HEK293T (cell line): ENCODE measurements around the gene CRYBB1.
"Not testable (repeated sequence)": the region's sequence is repeated elsewhere in the genome, so short reads cannot be mapped to it uniquely, and the experiment has no call there.

Source experiments
- CTCF ChIA-PET: fragments of 350-600 bp; formaldehyde crosslinking; extraction: SDS; loops from one replicate; lab custom pipeline; 2021; ENCODE audit warnings: antibody characterized with exemption, inconsistent platforms; lab: Yijun Ruan, JAX
- POLR2A ChIA-PET: fragments of 350-600 bp; formaldehyde crosslinking; extraction: SDS; loops from one replicate; lab custom pipeline; 2020; ENCODE audit warnings: antibody characterized with exemption, inconsistent platforms; lab: Yijun Ruan, JAX
- DNase-seq: peaks from one replicate; pipeline ENCODE4 v3.0.0; 2012; ENCODE audit warnings: mixed read lengths; ENCODE audit errors: extremely low spot score
- ARNT ChIP-seq: fragments of 450-650 bp; IDR thresholded peaks from 2 replicates; pipeline ENCODE4 v1.6.1; 2017; ENCODE audit warnings: mild to moderate bottlenecking
- BHLHE40 ChIP-seq: fragments of 450-650 bp; IDR thresholded peaks from 2 replicates; pipeline ENCODE4 v1.6.1; 2016; ENCODE audit warnings: mild to moderate bottlenecking, moderate library complexity, borderline replicate concordance
- CTBP1 ChIP-seq: fragments of 450-650 bp; IDR thresholded peaks from 2 replicates; pipeline ENCODE4 v1.6.1; 2016; ENCODE audit warnings: borderline replicate concordance
- ELF4 ChIP-seq: fragments of 450-650 bp; IDR thresholded peaks from 2 replicates; pipeline ENCODE4 v1.6.1; 2017; ENCODE audit warnings: antibody characterized with exemption
- FOXA1 ChIP-seq: fragments of 450-650 bp; IDR thresholded peaks from 2 replicates; pipeline ENCODE4 v1.6.1; 2016; ENCODE audit warnings: mild to moderate bottlenecking
- FOXK2 ChIP-seq: fragments of 450-650 bp; IDR thresholded peaks from 2 replicates; pipeline ENCODE4 v1.6.1; 2016; ENCODE audit warnings: mild to moderate bottlenecking
- FOXM1 ChIP-seq: fragments of 450-650 bp; IDR thresholded peaks from 2 replicates; pipeline ENCODE4 v1.6.1; 2017; ENCODE audit warnings: mild to moderate bottlenecking, borderline replicate concordance
- HDGF ChIP-seq: fragments of 450-650 bp; IDR thresholded peaks from 2 replicates; pipeline ENCODE4 v1.6.1; 2017; ENCODE audit warnings: antibody characterized with exemption, borderline replicate concordance
- L3MBTL2 ChIP-seq: fragments of 450-650 bp; conservative IDR thresholded peaks from 2 replicates; pipeline ENCODE4 v1.6.1; 2016; ENCODE audit warnings: mild to moderate bottlenecking
- LEF1 ChIP-seq: fragments of 450-650 bp; IDR thresholded peaks from 2 replicates; pipeline ENCODE4 v1.6.1; 2017; ENCODE audit warnings: mild to moderate bottlenecking, borderline replicate concordance
- NFRKB ChIP-seq: fragments of 450-650 bp; IDR thresholded peaks from 2 replicates; pipeline ENCODE4 v1.6.1; 2016; ENCODE audit warnings: mild to moderate bottlenecking, moderate library complexity
- PKNOX1 ChIP-seq: fragments of 450-650 bp; IDR thresholded peaks from 2 replicates; pipeline ENCODE4 v1.6.1; 2016
- SP1 ChIP-seq: fragments of 450-650 bp; IDR thresholded peaks from 2 replicates; pipeline ENCODE4 v1.6.1; 2017
- SUZ12 ChIP-seq: fragments of 450-650 bp; IDR thresholded peaks from 2 replicates; pipeline ENCODE4 v1.6.1; 2016; ENCODE audit warnings: mild to moderate bottlenecking
- TARDBP ChIP-seq: fragments of 450-650 bp; IDR thresholded peaks from 2 replicates; pipeline ENCODE4 v1.6.1; 2016
- ZNF384 ChIP-seq: fragments of 450-650 bp; IDR thresholded peaks from 2 replicates; pipeline ENCODE4 v1.6.1; 2016

The CRYBB1 gene

GRCh38 chr22:26614322-26614721 is 3.5 kb downstream of the CRYBB1 start:
- ChIA-PET CTCF (no interaction called here), POLR2A (no interaction called here)
- TF ChIP-seq CTBP1 (no peak), NFRKB (no peak), SUZ12 (no peak), FOXM1 (no peak), BHLHE40 (no peak), PKNOX1 (no peak), LEF1 (no peak), SP1 (no peak), HDGF (no peak)

GRCh38 chr22:26613753-26614152 is 4.1 kb downstream of the CRYBB1 start:
- POLR2A ChIA-PET, DNase-seq, CTCF ChIA-PET: not testable (repeated sequence)

More at GRCh38 chr22:26614322-26614721, 3.5 kb downstream of the CRYBB1 start:
- no peak for DNase-seq

- TF ChIP-seq FOXA1 (no peak), FOXK2 (no peak), SP1 (no peak), NFRKB (no peak), CTBP1 (no peak), ELF4 (no peak), PKNOX1 (no peak), HDGF (no peak), LEF1 (no peak), TARDBP (no peak), L3MBTL2 (no peak), FOXM1 (no peak), ZNF384 (no peak), ARNT (no peak), BHLHE40 (no peak)
- ChIA-PET CTCF (no interaction called here), POLR2A (no interaction called here)
- no peak for DNase-seq
These were observed 5.2 kb downstream of the CRYBB1 start for GRCh38 chr22:26612652-26613051.

- POLR2A ChIA-PET: no interaction called here
- no peak for DNase-seq
- CTCF ChIA-PET: no interaction called here
- no peak for TF ChIP-seq BHLHE40
- TF ChIP-seq ELF4: no peak
- no peak for TF ChIP-seq FOXA1
- TF ChIP-seq SP1: no peak
- TF ChIP-seq ZNF384: no peak
- no peak for TF ChIP-seq LEF1
- no peak for TF ChIP-seq CTBP1
- no peak for TF ChIP-seq SUZ12
- TF ChIP-seq FOXM1: no peak
- no peak for TF ChIP-seq TARDBP
- no peak for TF ChIP-seq HDGF
- TF ChIP-seq NFRKB: no peak
These were observed 6.8 kb downstream of the CRYBB1 start for GRCh38 chr22:26610996-26611395.

- ChIA-PET CTCF (no interaction called here), POLR2A (no interaction called here)
- TF ChIP-seq PKNOX1 (no peak), TARDBP (no peak), ARNT (no peak), HDGF (no peak), SUZ12 (no peak), ZNF384 (no peak), CTBP1 (no peak), FOXK2 (no peak), NFRKB (no peak), ELF4 (no peak), FOXA1 (no peak), SP1 (no peak), LEF1 (no peak), FOXM1 (no peak), L3MBTL2 (no peak), BHLHE40 (no peak)
- DNase-seq: no peak
These were observed 7.5 kb downstream of the CRYBB1 start for GRCh38 chr22:26610072-26610958.

- ChIA-PET POLR2A (no interaction called here), CTCF (no interaction called here)
- DNase-seq: no peak
- TF ChIP-seq LEF1 (no peak), PKNOX1 (no peak), FOXK2 (no peak), ARNT (no peak), FOXA1 (no peak), L3MBTL2 (no peak), BHLHE40 (no peak), HDGF (no peak), NFRKB (no peak)
These were observed 8.5 kb downstream of the CRYBB1 start for GRCh38 chr22:26609287-26609686.
